Small intestine (tissue), 7 donors: Measurements from ENCODE around the gene NT5DC3. TPM values are rescaled to one million over a fixed set of nuclear protein-coding genes. Genes with fewer than 3 reads are reported as not detected.

Experiments used
- DNase-seq, 2 donors: peaks; one replicate each; pipeline versions ENCODE4 v3.0.0 to v3.0.0-alpha.2; 2013
- FAIRE-seq: peaks from 2 replicates; lab custom pipeline; 2012; peaks lifted over from hg19 to GRCh38; lab: Jason Lieb, UNC
- H3K27ac ChIP-seq, 3 donors: one replicate each; pipeline ENCODE4 v1.5.1; 2013; ENCODE audit warnings: low read length in 2 of 3, mild to moderate bottlenecking in 2 of 3, control low read depth in 1 of 3, inconsistent platforms in 1 of 3, low read depth in 1 of 3, moderate library complexity in 1 of 3
- H3K27me3 ChIP-seq, 3 donors: one replicate each; pipeline ENCODE4 v1.6.1; 2013; ENCODE audit warnings: low read length in 3 of 3, inconsistent platforms in 1 of 3; ENCODE audit not compliant: control insufficient read depth in 3 of 3, insufficient read depth in 3 of 3
- H3K36me3 ChIP-seq, 3 donors: one replicate each; pipeline ENCODE4 v1.6.1; 2013; ENCODE audit warnings: low read length in 3 of 3, inconsistent platforms in 1 of 3, low read depth in 1 of 3, mild to moderate bottlenecking in 1 of 3, moderate library complexity in 1 of 3; ENCODE audit not compliant: control insufficient read depth in 3 of 3, insufficient read depth in 2 of 3
- H3K4me1 ChIP-seq, 3 donors: one replicate each; pipeline ENCODE4 v1.6.1; 2013; ENCODE audit warnings: low read length in 2 of 3, inconsistent platforms in 1 of 3, low read depth in 1 of 3, mild to moderate bottlenecking in 1 of 3, moderate library complexity in 1 of 3; ENCODE audit not compliant: control insufficient read depth in 3 of 3, insufficient read depth in 2 of 3
- H3K4me3 ChIP-seq, 3 donors: one replicate each; pipeline ENCODE4 v1.5.1; 2013; ENCODE audit warnings: low read length in 3 of 3, control low read depth in 1 of 3, inconsistent platforms in 1 of 3, low read depth in 1 of 3, mild to moderate bottlenecking in 1 of 3, moderate library complexity in 1 of 3
- H3K9me3 ChIP-seq, 2 donors: one replicate each; pipeline ENCODE4 v1.6.1; 2013; ENCODE audit warnings: low read depth in 1 of 2, low read length in 1 of 2; ENCODE audit not compliant: control insufficient read depth in 2 of 2, insufficient read depth in 1 of 2
- WGBS, 3 donors: extraction: QIAGEN DNeasy Blood & Tissue Kit; methylation state at CpG; one replicate each; pipeline ENCODE4 v1.1.7; 2013; 5-methylcytosine and 5-hydroxymethylcytosine counted together
- polyA plus RNA-seq, 4 donors: library from polyadenylated mRNA; stranded (reverse) in 3 of 4; unstranded in 1 of 4; fragments of 200-250 nt in 3 of 4; fragments of 120-200 nt in 1 of 4; gene quantifications; one replicate each; pipeline versions ENCODE4 v1.2.1 to v1.2.3, GENCODE V29; 2013
- donor health status: healthy with polysubstance abuse.
- donor health status: control.
- donor health status: control.
- donor health status: Bipolar disorder and iron deficiency.
- donor health status: healthy.

NT5DC3 gene
- polyA plus RNA-seq, 4 donors, result 0.22 to 8.7 (median 0.78) TPM

DNA sequence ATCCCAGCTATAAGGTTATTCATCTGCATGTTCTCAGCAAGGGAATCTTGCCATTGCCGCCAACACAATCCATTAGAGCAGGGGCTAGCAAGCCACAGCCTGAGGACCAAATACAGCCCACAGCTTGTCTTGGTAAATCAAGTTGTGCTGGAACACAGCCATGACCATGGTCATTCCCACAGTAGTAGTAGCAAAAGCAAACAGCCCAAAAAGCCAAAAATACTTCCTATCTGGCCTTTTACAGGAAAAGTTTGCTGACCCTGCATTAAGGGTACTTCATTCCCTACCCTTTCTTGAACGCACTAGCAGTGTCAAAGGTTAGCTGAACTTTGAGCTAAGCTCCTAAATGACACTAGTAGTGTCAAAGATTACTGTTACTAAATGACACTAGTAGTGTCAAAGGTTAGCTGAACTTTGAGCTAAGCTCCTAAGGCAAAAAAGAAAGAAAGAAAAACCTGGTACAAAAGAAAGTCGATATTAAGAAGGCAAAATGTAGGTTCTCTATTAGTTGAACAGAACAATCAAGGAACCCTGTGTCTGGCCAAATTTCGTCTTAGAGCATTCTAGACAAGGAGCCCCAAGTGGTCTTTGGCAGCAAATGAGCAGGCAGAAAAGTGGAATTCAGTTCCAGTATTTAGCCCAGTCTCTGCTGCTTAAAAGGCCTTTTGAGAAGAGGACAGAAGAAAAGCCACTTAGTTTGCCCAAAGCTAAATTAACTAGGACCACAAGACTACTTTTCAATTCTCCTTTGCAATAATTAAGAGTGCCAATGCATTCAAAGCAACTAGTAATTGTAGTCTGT, 67.7 kb downstream of the NT5DC3 start:
- Histone ChIP-seq H3K36me3 (peaks cover 0 to 21% (median 0%) of the 10 kb centered on the region in 3 donors), H3K4me3 (no peak overlapping the region), H3K27ac (no peak overlapping the region), H3K4me1 (no peaks in the 10 kb centered on the region), H3K27me3 (no peaks in the 10 kb centered on the region), H3K9me3 (no peaks in the 10 kb centered on the region)
- FAIRE-seq (no peak), DNase-seq (peak in 1 of 2 donors; percentile 14)
- WGBS, 3 donors, result 62 to 74% (median 70%) methylated on average over 4 of the region's 4 CpGs

DNA sequence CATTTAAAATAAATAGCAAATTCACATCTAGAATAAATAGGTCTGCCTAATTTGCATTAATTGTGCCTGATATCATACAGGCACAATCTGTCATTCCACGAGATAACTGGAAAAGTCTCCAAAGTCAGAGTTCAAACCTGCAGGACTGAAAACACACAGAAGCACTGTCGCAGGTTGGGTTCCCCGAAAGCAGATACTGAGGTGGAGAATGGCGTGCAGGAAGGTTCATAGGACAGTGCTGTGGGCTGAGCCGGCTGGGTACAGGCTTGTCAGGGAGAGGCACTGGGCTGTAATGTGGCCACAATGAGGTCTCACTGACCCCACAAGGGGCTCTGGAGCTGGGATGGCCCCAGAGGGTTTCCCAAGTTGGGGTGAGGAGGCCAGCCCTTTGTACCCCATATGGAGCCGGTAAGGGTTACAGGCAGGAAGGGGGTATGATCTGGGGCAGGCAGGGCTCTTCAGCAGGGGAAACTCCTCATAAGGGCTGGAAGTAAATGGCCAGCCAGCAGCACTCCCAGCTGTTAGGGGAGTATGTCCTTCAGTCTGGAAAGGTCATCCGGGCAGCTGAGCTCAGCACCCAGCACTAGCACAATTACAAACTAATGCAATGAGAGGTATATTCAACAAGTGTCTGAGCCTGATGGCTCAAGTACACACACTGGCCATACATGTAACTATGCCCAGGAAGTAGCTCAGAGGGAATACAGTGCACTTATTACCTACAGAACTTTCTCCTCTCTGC, 68.5 kb downstream of the NT5DC3 start:
- H3K36me3 ChIP-seq, result peaks cover 0 to 17% (median 0%) of the 10 kb centered on the region in 3 donors
- no peaks in the 10 kb centered on the region for H3K9me3 ChIP-seq
- no peaks in the 10 kb centered on the region for H3K4me1 ChIP-seq
- no peak for DNase-seq
- WGBS, 3 donors, result 84 to 86% (median 84%) methylated on average over 7 of the region's 7 CpGs
- H3K4me3 ChIP-seq, result no peak overlapping the region
- H3K27ac ChIP-seq, result no peak overlapping the region
- no peak for FAIRE-seq
- H3K27me3 ChIP-seq, result no peaks in the 10 kb centered on the region

DNA sequence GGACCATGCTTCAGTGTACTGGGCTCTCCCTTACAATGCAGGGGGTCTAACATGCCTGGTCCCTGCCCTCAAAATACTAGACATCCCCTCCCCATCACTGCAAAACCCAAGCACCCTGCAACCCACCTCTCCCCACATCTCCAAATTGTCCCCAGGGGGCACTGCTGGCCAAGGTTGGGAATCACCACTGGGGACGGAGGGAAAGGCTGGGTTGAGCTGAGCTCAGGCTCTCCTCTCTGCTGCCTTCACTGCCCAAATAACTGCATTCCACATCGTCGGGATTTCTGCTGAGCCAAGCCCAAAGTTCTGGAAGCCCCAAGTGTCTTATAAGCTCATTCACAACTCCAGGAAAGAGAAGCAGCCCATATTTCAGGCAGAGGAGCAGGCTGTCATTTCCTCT, 69.6 kb downstream of the NT5DC3 start:
- peaks cover 0 to 11% (median 0%) of the 10 kb centered on the region in 3 donors for H3K36me3 ChIP-seq
- no peaks in the 10 kb centered on the region for H3K27me3 ChIP-seq
- H3K4me3 ChIP-seq, result no peak overlapping the region
- no peaks in the 10 kb centered on the region for H3K9me3 ChIP-seq
- H3K4me1 ChIP-seq, result no peaks in the 10 kb centered on the region
- H3K27ac ChIP-seq, result no peak overlapping the region
- DNase-seq (peak; percentile 24 to 30), FAIRE-seq (no peak)
- whole genome bisulfite sequencing, 3 donors, result 43 to 53% (median 46%) methylated on average over 3 of the region's 3 CpGs

DNA sequence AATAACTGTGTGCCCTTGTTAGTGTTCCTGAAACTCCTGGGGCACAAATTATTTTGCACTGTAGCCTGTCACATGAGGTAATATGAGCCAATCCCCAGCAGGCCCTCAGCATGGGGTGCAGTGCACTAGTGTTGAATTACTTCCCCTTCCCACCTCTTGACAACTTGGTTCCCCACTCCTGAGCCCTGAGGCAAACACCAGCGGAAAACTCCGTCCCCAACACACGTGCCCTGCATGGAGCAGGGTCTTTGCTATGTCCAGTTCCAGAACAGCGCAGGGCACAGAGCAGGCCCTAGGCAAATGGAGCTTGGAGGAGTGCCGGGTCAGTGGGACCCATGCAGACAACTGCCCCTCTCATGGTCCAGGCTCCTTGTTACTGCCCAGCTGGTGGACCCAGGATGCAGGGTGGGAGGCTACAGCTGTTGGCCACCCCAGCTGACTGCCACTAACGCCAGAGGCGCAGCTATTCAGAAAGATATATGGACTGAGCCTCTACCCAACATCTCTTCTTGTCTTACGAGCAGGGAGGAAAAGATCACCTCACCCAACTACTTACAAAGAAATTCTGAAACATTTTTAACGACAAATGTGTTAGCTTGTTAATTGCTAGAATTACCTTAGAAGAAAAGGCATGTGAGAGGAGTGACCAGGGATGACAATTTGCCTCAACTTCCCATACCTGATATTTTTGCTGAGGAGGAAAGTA, 71.6 kb downstream of the NT5DC3 start:
- Histone ChIP-seq H3K27ac (no peak overlapping the region), H3K4me3 (no peak overlapping the region), H3K4me1 (no peaks in the 10 kb centered on the region), H3K9me3 (no peaks in the 10 kb centered on the region), H3K36me3 (peaks cover 0 to 15% (median 0%) of the 10 kb centered on the region in 3 donors), H3K27me3 (no peaks in the 10 kb centered on the region)
- FAIRE-seq, result no peak
- no peak for DNase-seq
- WGBS, 3 donors, result 94 to 98% (median 95%) methylated on average over 9 of the region's 9 CpGs

DNA sequence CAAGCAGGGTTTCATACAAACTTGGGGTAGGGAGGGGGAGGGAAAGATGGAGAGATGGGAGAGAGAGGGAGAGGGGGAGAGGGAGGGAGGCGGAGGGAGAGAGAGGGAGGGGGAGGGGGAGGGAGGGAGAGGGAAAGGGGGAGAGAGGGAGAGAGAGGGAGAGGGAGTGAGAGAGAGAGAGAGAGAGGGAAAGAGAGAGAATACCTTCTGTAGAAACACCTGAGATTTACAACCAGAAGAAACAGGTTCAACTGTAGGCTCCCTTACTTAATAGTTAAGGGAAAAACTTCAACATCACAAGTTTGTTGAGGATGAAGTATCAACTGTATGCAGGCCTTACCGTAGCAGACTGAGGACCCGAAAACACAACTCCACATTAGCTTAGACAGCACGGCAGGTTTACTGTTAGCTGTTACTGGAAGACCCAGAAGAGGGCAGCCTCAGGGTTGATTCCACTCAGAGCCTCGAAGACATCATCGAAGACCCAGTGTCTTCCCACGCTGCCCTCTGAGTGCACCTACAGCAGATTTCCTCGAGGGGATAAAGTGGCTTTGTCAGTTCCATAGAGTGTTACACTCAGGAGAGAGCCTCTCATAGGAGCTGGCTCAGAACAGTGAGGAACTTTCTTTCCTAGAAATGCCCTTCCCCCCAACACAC, 72.4 kb downstream of the NT5DC3 start:
- no peak for DNase-seq
- no peaks in the 10 kb centered on the region for H3K27me3 ChIP-seq
- no peak overlapping the region for H3K4me3 ChIP-seq
- 84 to 89% (median 86%) methylated on average over 7 of the region's 8 CpGs for WGBS, 3 donors
- no peaks in the 10 kb centered on the region for H3K9me3 ChIP-seq
- H3K36me3 ChIP-seq, result peaks cover 0 to 15% (median 0%) of the 10 kb centered on the region in 3 donors
- H3K4me1 ChIP-seq, result no peaks in the 10 kb centered on the region
- H3K27ac ChIP-seq, result no peak overlapping the region
- FAIRE-seq, result no peak

DNA sequence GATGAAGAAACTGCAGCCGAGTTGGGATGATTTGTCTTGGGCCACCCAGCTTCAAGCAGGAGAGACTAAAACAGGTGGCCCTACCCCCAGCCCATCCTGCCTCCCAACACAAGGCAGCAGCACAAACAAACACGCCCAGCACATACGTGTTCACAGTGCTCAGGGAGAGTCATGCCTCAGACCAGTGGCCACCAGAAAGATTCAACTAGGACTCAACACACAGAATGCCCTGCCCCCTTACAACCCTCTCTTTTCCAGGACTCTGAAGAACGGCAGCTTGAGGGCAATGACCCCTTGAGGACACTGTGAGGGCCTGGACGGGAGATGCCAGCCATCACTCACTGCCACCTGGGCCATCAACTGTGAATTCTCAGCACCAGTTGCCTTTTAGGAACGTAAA, 75.0 kb downstream of the NT5DC3 start:
- peaks cover 0 to 18% (median 0%) of the 10 kb centered on the region in 3 donors for H3K36me3 ChIP-seq
- H3K4me1 ChIP-seq, result no peaks in the 10 kb centered on the region
- no peaks in the 10 kb centered on the region for H3K27me3 ChIP-seq
- H3K9me3 ChIP-seq, result no peaks in the 10 kb centered on the region
- FAIRE-seq, result no peak
- DNase-seq, result no peak
- 87 to 95% (median 89%) methylated on average over 6 of the region's 6 CpGs for WGBS, 3 donors
- H3K4me3 ChIP-seq, result no peak overlapping the region
- H3K27ac ChIP-seq, result no peak overlapping the region

DNA sequence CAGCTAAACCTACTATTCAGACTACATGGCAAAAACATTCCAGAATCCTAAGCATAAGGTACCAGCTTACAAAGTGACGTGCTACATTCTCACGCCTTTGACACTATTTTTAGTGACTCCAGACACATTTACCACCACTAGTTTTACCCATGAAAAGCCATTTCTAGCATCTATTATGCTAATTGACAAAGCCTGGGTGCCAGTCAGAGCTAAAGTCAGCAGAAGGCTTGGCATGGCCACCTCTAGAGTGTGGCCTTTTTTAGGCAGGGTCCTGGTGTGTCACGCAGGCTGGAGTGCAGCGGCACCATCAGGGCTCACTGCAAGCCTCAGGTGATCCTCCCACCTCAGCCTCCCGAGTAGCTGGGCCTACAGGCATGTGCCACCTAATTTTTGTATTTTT, 75.7 kb downstream of the NT5DC3 start:
- FAIRE-seq, result no peak
- Histone ChIP-seq H3K36me3 (peaks cover 0 to 18% (median 0%) of the 10 kb centered on the region in 3 donors), H3K27ac (no peak overlapping the region), H3K9me3 (no peaks in the 10 kb centered on the region), H3K4me1 (no peaks in the 10 kb centered on the region), H3K27me3 (no peaks in the 10 kb centered on the region), H3K4me3 (no peak overlapping the region)
- no peak for DNase-seq
- 92 to 96% (median 96%) methylated on average over 5 of the region's 5 CpGs for WGBS, 3 donors

DNA sequence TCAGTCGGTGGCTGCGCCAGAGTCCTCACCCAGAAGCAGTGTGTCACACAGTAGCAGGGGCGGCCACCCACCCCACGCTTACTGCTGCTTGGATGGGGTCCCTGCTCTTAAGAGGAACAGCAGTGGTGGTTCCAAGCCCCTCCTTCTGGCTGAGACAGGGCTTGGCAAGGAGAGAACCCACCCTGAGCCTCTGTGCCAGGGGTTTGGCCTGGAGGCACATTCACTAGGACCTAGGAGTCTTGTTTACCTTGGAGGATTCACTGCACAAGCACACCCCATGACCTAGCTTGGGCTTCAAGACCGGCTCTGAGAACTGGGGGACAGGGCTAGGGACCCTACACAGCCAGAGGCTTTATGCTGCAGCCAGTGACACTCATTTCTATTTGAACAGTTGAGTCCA, 78.6 kb downstream of the NT5DC3 start:
- no peak overlapping the region for H3K4me3 ChIP-seq
- H3K27ac ChIP-seq, result no peak overlapping the region
- no peaks in the 10 kb centered on the region for H3K9me3 ChIP-seq
- peaks cover 0 to 14% (median 0%) of the 10 kb centered on the region in 3 donors for H3K36me3 ChIP-seq
- H3K27me3 ChIP-seq, result no peaks in the 10 kb centered on the region
- FAIRE-seq (no peak), DNase-seq (no peak)
- 78 to 88% (median 81%) methylated on average over 5 of the region's 5 CpGs for WGBS, 3 donors
- no peaks in the 10 kb centered on the region for H3K4me1 ChIP-seq
